Glomerular visceral epithelial cell (primary cell): Measurements from ENCODE around the gene FARP1.

Experiments
- DNase-seq: peaks from one replicate; pipeline ENCODE4 v3.0.0-alpha.2; 2016; ENCODE audit errors: extremely low spot score

Gene FARP1

GRCh38 chr13:98173431-98174152, 30.7 kb downstream of the FARP1 start:
- DNase-seq = peak; percentile 88

- no peak for DNase-seq
These were observed 31.4 kb downstream of the FARP1 start for GRCh38 chr13:98174307-98174706.

- DNase-seq = peak; percentile 40
These were observed 32.1 kb downstream of the FARP1 start for GRCh38 chr13:98175043-98175442.

- no peak for DNase-seq
These were observed 32.9 kb downstream of the FARP1 start for GRCh38 chr13:98175823-98176222.

GRCh38 chr13:98176777-98177608, 34.1 kb downstream of the FARP1 start, which contains the start of gene RNF113B:
RNF113B (minus strand) TSS chr13:98177269; CDS start chr13:98177236, 33 bp downstream.
- no peak for DNase-seq

- peak; percentile 65 for DNase-seq
These were observed 37.2 kb downstream of the FARP1 start for GRCh38 chr13:98180092-98180491.

- DNase-seq = peak; percentile 74
These were observed 38.4 kb downstream of the FARP1 start for GRCh38 chr13:98181111-98181815.

- DNase-seq = no peak
These were observed 39.3 kb downstream of the FARP1 start for GRCh38 chr13:98182153-98182552.

- DNase-seq = peak; percentile 43
These were observed 39.7 kb downstream of the FARP1 start for GRCh38 chr13:98182589-98182988.

- DNase-seq = peak; percentile 42
These were observed 41.9 kb downstream of the FARP1 start for GRCh38 chr13:98184792-98185191.

- DNase-seq = no peak
These were observed 44.5 kb downstream of the FARP1 start for GRCh38 chr13:98187155-98187964.

- DNase-seq = no peak
These were observed 45.0 kb downstream of the FARP1 start for GRCh38 chr13:98187965-98188261.

- DNase-seq = no peak
These were observed 45.8 kb downstream of the FARP1 start for GRCh38 chr13:98188544-98189166.

GRCh38 chr13:98189841-98190505, 47.1 kb downstream of the FARP1 start:
- DNase-seq = peak; percentile 51

GRCh38 chr13:98190889-98191444, 48.1 kb downstream of the FARP1 start:
- no peak for DNase-seq

GRCh38 chr13:98192008-98192407, 49.1 kb downstream of the FARP1 start:
- no peak for DNase-seq

GRCh38 chr13:98195054-98195791, 52.3 kb downstream of the FARP1 start:
- DNase-seq = no peak

GRCh38 chr13:98198683-98199082, 55.8 kb downstream of the FARP1 start:
- DNase-seq = no peak

- no peak for DNase-seq
These were observed 56.6 kb downstream of the FARP1 start for GRCh38 chr13:98199480-98199879.
